ENCODE measurements around the gene ARHGAP44. TPM values are rescaled to one million over a fixed set of nuclear protein-coding genes. Genes with fewer than 3 reads are reported as not detected.
"Not testable (repeated sequence)": the region's sequence is repeated elsewhere in the genome, so short reads cannot be mapped to it uniquely, and the experiment has no call there.

The ARHGAP44 gene
- polyA plus RNA-seq, 1 donor from 2014 or later, result 5.9 TPM

DNA sequence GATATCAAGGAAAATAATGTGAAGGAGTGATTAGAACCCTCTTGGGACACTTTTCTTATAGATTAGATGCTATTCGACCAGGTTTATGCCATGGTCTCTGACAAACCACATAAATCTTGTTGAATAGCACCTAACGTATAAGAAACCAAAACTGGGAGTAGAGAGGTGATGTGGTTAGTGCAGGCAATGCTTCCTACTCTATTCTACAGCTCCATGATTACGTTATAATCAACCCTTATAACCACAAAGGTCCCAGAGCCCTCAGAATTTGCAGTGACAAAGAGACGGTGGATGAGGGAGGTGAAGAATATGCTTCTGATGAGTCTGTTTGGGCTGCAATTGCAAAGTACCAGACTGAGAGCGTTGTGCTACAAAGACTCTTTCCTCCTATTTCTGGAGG lies 78.4 kb downstream of the ARHGAP44 start:
- Histone ChIP-seq H3K4me2 (ENCODE audit: low read length) (no peak overlapping the region), H3K4me3 (ENCODE audit: low read length) (no peak overlapping the region), H3K9me3 (ENCODE audit: low read length) (no peaks in the 10 kb centered on the region), H3F3A (ENCODE audit: insufficient read depth, low read length, poor library complexity, severe bottlenecking) (no peaks in the 10 kb centered on the region), H3K27me3 (ENCODE audit: insufficient read depth, low read depth, low read length) (no peaks in the 10 kb centered on the region), H3K9ac (ENCODE audit: low read length) (no peak overlapping the region), H3K79me2 (replicated peaks; ENCODE audit: insufficient read depth, low read length) (no peaks in the 10 kb centered on the region), H3K36me3 (ENCODE audit: insufficient read depth, low read length) (no peaks in the 10 kb centered on the region), H3K9me2 (ENCODE audit: insufficient read depth, low read length) (no peaks in the 10 kb centered on the region), H4K20me1 (ENCODE audit: insufficient read depth) (no peaks in the 10 kb centered on the region), H2AFZ (ENCODE audit: low read depth, low read length) (no peak overlapping the region), H3K27ac (ENCODE audit: low read length) (no peak overlapping the region)
- TF ChIP-seq EZH2 (IDR thresholded peaks at IDR 0.05; ENCODE audit: borderline replicate concordance, insufficient read depth, low read length, poor library complexity, severe bottlenecking), result no peak

DNA sequence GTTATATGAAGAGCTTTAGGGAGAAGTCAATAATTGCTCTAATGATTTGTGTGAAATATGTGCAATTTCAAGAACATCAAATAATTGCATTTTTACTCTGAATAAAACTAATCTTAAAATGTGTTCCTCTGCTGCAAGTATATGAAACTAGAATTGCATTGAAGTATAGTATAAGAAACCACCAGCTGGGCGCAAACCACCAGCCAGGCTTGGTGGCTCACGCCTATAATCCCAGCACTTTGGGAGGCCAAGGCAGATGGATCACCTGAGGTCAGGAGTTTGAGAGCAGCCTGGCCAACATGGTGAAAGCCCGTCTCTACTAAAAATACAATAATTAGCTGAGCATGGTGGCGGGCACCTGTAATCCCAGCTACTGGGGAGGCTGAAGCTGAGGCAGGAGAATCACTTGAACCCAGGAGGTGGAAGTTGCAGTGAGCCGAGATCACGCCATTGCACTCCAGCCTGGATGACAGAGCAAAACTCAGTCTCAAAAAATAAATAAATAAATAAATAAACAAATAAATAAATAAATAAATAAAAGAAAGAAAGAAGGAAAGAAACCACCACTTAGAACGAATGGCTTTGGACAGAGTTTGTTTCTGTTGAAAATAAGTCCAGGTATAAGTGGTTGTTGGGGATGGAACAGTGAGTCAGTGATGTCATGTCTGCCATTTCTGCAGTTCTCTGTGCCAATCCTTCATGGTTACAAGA lies 84.3 kb downstream of the ARHGAP44 start:
- not testable (repeated sequence) for H2AFZ ChIP-seq (ENCODE audit: low read depth, low read length); H4K20me1 ChIP-seq (ENCODE audit: insufficient read depth); H3K9me2 ChIP-seq (ENCODE audit: insufficient read depth, low read length); H3K27ac ChIP-seq (ENCODE audit: low read length); H3K27me3 ChIP-seq (ENCODE audit: insufficient read depth, low read depth, low read length); H3K9me3 ChIP-seq (ENCODE audit: low read length); H3K4me3 ChIP-seq (ENCODE audit: low read length); H3K79me2 ChIP-seq (replicated peaks; ENCODE audit: insufficient read depth, low read length); H3F3A ChIP-seq (ENCODE audit: insufficient read depth, low read length, poor library complexity, severe bottlenecking); H3K36me3 ChIP-seq (ENCODE audit: insufficient read depth, low read length); H3K4me2 ChIP-seq (ENCODE audit: low read length); H3K9ac ChIP-seq (ENCODE audit: low read length)

DNA sequence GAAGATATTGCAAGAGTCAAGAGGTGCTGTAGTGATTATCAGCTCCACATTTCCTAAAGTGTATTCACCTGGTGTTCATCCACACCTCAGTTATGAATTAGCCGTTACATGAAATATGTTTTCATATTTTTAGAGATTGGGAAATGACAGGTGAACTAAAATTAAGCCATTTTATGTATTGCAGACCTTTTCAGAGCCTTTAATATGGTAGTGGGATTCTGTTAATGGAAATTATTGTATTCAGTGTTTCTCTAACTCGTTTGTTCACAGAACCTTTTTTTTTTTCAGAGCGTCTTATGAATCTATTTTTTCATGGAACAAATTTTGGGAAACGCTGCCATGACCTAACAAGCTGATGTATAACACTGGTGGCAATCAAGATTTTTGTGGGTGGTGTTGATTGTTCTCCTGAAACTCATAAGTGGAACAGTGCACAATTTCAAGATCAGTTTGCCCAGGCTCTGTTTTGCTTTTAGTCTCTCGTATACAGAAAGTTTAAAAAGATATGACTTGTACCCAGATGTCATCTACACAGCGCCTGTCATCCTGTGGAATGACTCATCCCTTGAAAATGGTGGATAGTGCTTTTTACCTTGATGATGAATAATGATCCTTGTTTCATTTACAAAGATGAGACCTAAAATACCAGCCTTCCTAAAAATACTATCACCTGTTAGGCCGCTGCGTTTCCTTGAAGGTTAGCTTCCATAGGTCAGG lies 88.8 kb downstream of the ARHGAP44 start:
- H3K27ac ChIP-seq (ENCODE audit: low read length), result no peak overlapping the region
- H3K36me3 ChIP-seq (ENCODE audit: insufficient read depth, low read length), result no peaks in the 10 kb centered on the region
- TF ChIP-seq, protein P1, sequence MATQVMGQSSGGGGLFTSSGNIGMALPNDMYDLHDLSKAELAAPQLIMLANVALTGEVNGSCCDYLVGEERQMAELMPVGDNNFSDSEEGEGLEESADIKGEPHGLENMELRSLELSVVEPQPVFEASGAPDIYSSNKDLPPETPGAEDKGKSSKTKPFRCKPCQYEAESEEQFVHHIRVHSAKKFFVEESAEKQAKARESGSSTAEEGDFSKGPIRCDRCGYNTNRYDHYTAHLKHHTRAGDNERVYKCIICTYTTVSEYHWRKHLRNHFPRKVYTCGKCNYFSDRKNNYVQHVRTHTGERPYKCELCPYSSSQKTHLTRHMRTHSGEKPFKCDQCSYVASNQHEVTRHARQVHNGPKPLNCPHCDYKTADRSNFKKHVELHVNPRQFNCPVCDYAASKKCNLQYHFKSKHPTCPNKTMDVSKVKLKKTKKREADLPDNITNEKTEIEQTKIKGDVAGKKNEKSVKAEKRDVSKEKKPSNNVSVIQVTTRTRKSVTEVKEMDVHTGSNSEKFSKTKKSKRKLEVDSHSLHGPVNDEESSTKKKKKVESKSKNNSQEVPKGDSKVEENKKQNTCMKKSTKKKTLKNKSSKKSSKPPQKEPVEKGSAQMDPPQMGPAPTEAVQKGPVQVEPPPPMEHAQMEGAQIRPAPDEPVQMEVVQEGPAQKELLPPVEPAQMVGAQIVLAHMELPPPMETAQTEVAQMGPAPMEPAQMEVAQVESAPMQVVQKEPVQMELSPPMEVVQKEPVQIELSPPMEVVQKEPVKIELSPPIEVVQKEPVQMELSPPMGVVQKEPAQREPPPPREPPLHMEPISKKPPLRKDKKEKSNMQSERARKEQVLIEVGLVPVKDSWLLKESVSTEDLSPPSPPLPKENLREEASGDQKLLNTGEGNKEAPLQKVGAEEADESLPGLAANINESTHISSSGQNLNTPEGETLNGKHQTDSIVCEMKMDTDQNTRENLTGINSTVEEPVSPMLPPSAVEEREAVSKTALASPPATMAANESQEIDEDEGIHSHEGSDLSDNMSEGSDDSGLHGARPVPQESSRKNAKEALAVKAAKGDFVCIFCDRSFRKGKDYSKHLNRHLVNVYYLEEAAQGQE (IDR thresholded peaks at IDR 0.05; ENCODE audit: borderline replicate concordance), result no peak
- TF ChIP-seq EZH2 (IDR thresholded peaks at IDR 0.05; ENCODE audit: borderline replicate concordance, insufficient read depth, low read length, poor library complexity, severe bottlenecking) (no peak), EP300 (conservative IDR thresholded peaks at IDR 0.05; ENCODE audit: poor library complexity, severe bottlenecking) (no peak), POLR2AphosphoS5 (IDR thresholded peaks at IDR 0.05) (no peak), RAD21 (conservative IDR thresholded peaks at IDR 0.05) (no peak)
- H3F3A ChIP-seq (ENCODE audit: insufficient read depth, low read length, poor library complexity, severe bottlenecking), result no peaks in the 10 kb centered on the region
- H3K27me3 ChIP-seq (ENCODE audit: insufficient read depth, low read depth, low read length), result no peaks in the 10 kb centered on the region
- no peaks in the 10 kb centered on the region for H3K9me2 ChIP-seq (ENCODE audit: insufficient read depth, low read length)
- no peaks in the 10 kb centered on the region for H4K20me1 ChIP-seq (ENCODE audit: insufficient read depth)
- no peak overlapping the region for H3K4me3 ChIP-seq (ENCODE audit: low read length)
- no peak overlapping the region for H2AFZ ChIP-seq (ENCODE audit: low read depth, low read length)
- no peak overlapping the region for H3K9ac ChIP-seq (ENCODE audit: low read length)
- H3K4me2 ChIP-seq (ENCODE audit: low read length), result no peak overlapping the region
- H3K9me3 ChIP-seq (ENCODE audit: low read length), result no peaks in the 10 kb centered on the region
- no peaks in the 10 kb centered on the region for H3K79me2 ChIP-seq (replicated peaks; ENCODE audit: insufficient read depth, low read length)

DNA sequence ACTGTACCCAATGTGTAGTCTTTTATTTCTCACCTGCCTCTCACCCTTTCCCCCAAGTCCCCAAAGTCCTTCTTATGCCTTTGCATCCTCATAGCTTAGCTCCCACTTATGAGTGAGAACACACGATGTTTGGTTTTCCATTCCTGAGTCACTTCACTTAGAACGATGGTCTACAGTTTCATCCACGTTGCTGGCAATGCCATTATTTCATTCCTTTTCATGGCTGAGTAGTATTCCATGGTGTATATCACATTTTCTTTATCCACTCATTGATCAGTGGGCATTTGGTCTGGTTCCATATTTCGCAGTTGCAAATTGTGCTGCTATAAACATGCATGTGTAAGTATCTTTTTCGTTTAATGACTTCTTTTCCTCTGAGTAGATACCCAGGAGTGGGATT lies 89.8 kb downstream of the ARHGAP44 start:
- not testable (repeated sequence) for H3K9me3 ChIP-seq (ENCODE audit: low read length); H3K4me3 ChIP-seq (ENCODE audit: low read length); H3K36me3 ChIP-seq (ENCODE audit: insufficient read depth, low read length); H3K9ac ChIP-seq (ENCODE audit: low read length); H3K4me2 ChIP-seq (ENCODE audit: low read length); H3K27ac ChIP-seq (ENCODE audit: low read length); H3F3A ChIP-seq (ENCODE audit: insufficient read depth, low read length, poor library complexity, severe bottlenecking); H4K20me1 ChIP-seq (ENCODE audit: insufficient read depth); H2AFZ ChIP-seq (ENCODE audit: low read depth, low read length); H3K27me3 ChIP-seq (ENCODE audit: insufficient read depth, low read depth, low read length); H3K79me2 ChIP-seq (replicated peaks; ENCODE audit: insufficient read depth, low read length); H3K9me2 ChIP-seq (ENCODE audit: insufficient read depth, low read length)
